Osteoblast (primary cell): ENCODE measurements around the gene LAMA4. TPM values are rescaled to one million over a fixed set of nuclear protein-coding genes. Genes with fewer than 3 reads are reported as not detected.

Source experiments
- DNase-seq: peaks from one replicate; pipeline ENCODE4 v3.0.0; 2011; ENCODE audit warnings: low spot score, mixed read lengths; ENCODE audit not compliant: insufficient read length; ENCODE audit errors: missing footprints
- H2AFZ ChIP-seq: 2 replicates; pipeline ENCODE4 v1.6.0; 2011; ENCODE audit warnings: mild to moderate bottlenecking, low read length
- H3K27ac ChIP-seq: 2 replicates; pipeline ENCODE4 v1.5.1; 2011; ENCODE audit warnings: mild to moderate bottlenecking, low read depth, low read length, moderate library complexity
- H3K27me3 ChIP-seq: 2 replicates; pipeline ENCODE4 v1.6.0; 2012; ENCODE audit warnings: mild to moderate bottlenecking, control low read depth, inconsistent platforms, low read length, moderate library complexity; ENCODE audit not compliant: insufficient read depth
- H3K36me3 ChIP-seq: 2 replicates; pipeline ENCODE4 v1.5.1; 2011; ENCODE audit warnings: mild to moderate bottlenecking, low read length, control low read depth, moderate library complexity; ENCODE audit not compliant: insufficient read depth
- H3K4me1 ChIP-seq: 2 replicates; pipeline ENCODE4 v1.5.1; 2011; ENCODE audit warnings: mild to moderate bottlenecking, low read length, control low read depth, moderate library complexity; ENCODE audit not compliant: insufficient read depth
- H3K4me2 ChIP-seq: 2 replicates; pipeline ENCODE4 v1.6.0; 2011; ENCODE audit warnings: mild to moderate bottlenecking, low read length; ENCODE audit not compliant: insufficient read depth
- H3K4me3 ChIP-seq: fragments of 200-600 bp; sonication (generic); 3 replicates; pipeline ENCODE4 v1.5.1; 2012; ENCODE audit warnings: mild to moderate bottlenecking, low read length, inconsistent platforms; ENCODE audit not compliant: insufficient read depth
- H3K79me2 ChIP-seq: 2 replicates; pipeline ENCODE4 v1.6.0; 2012; ENCODE audit warnings: mild to moderate bottlenecking, low read length, control low read depth, inconsistent platforms; ENCODE audit not compliant: insufficient read depth
- H3K9me3 ChIP-seq: 2 replicates; pipeline ENCODE4 v1.5.1; 2011; ENCODE audit warnings: low read depth, low read length, control low read depth
- H4K20me1 ChIP-seq: 2 replicates; pipeline ENCODE4 v1.6.0; 2012; ENCODE audit warnings: mild to moderate bottlenecking, low read length, control low read depth; ENCODE audit not compliant: insufficient read depth
- total RNA-seq: library from RNA; depleted of rRNA; stranded (reverse); fragments of >200 nt; gene quantifications from 2 replicates; pipeline ENCODE4 v1.2.3, GENCODE V29; 2012
- TF ChIP-seq, protein P1 (sequence below): IDR thresholded peaks from 2 replicates; pipeline ENCODE4 v1.5.1; 2011; ENCODE audit warnings: mild to moderate bottlenecking, low read depth, low read length, moderate library complexity; ENCODE audit errors: extremely low read depth

LAMA4 gene
- total RNA-seq, 1 donor: 260 TPM

- H3K79me2 ChIP-seq: no peaks in the 10 kb centered on the region
- H3K9me3 ChIP-seq: no peaks in the 10 kb centered on the region
- no peak overlapping the region for H2AFZ ChIP-seq
- no peak overlapping the region for H3K4me2 ChIP-seq
- no peak overlapping the region for H3K4me3 ChIP-seq
- no peaks in the 10 kb centered on the region for H4K20me1 ChIP-seq
- H3K36me3 ChIP-seq: peaks cover 73% of the 10 kb centered on the region
- DNase-seq: no peak
- peaks cover 16% of the 10 kb centered on the region for H3K4me1 ChIP-seq
- H3K27ac ChIP-seq: no peak overlapping the region
- TF ChIP-seq, protein P1, sequence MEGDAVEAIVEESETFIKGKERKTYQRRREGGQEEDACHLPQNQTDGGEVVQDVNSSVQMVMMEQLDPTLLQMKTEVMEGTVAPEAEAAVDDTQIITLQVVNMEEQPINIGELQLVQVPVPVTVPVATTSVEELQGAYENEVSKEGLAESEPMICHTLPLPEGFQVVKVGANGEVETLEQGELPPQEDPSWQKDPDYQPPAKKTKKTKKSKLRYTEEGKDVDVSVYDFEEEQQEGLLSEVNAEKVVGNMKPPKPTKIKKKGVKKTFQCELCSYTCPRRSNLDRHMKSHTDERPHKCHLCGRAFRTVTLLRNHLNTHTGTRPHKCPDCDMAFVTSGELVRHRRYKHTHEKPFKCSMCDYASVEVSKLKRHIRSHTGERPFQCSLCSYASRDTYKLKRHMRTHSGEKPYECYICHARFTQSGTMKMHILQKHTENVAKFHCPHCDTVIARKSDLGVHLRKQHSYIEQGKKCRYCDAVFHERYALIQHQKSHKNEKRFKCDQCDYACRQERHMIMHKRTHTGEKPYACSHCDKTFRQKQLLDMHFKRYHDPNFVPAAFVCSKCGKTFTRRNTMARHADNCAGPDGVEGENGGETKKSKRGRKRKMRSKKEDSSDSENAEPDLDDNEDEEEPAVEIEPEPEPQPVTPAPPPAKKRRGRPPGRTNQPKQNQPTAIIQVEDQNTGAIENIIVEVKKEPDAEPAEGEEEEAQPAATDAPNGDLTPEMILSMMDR: no peak
- H3K27me3 ChIP-seq: no peaks in the 10 kb centered on the region
Measured at GRCh38 chr6:112198582-112198981, 55.8 kb downstream of the LAMA4 start.

DNA sequence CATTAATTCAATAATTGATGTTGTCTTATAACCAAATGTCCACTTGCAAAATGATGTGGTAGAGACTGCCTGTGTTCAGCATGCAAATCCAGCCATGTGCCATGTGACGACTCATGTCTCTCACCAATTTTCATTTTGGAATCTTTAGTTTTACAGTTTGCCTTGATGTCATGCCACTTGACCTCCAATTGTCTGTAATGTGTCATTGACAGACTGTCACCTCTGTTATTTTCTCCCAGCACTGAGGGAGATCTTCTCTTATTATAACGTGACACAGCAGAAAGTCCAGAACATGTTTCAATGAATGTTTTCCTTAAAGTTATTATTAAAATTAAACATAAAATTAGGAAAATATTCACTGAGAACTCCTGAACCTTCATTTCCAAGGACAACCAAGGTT is 56.7 kb downstream of the LAMA4 start:
- Histone ChIP-seq H3K4me3 (no peak overlapping the region), H3K4me2 (no peak overlapping the region), H3K9me3 (no peaks in the 10 kb centered on the region), H4K20me1 (no peaks in the 10 kb centered on the region), H2AFZ (no peak overlapping the region), H3K27ac (no peak overlapping the region), H3K79me2 (no peaks in the 10 kb centered on the region), H3K27me3 (no peaks in the 10 kb centered on the region), H3K36me3 (peaks cover 79% of the 10 kb centered on the region), H3K4me1 (peaks cover 6% of the 10 kb centered on the region)
- no peak for DNase-seq
- TF ChIP-seq, protein P1: no peak

- no peak overlapping the region for H3K27ac ChIP-seq
- H3K4me2 ChIP-seq: no peak overlapping the region
- no peaks in the 10 kb centered on the region for H3K27me3 ChIP-seq
- no peak for DNase-seq
- no peaks in the 10 kb centered on the region for H4K20me1 ChIP-seq
- no peak overlapping the region for H3K4me3 ChIP-seq
- H3K36me3 ChIP-seq: peaks cover 80% of the 10 kb centered on the region
- H3K79me2 ChIP-seq: no peaks in the 10 kb centered on the region
- no peaks in the 10 kb centered on the region for H3K4me1 ChIP-seq
- TF ChIP-seq, protein P1: no peak
- no peaks in the 10 kb centered on the region for H3K9me3 ChIP-seq
- H2AFZ ChIP-seq: no peak overlapping the region
Measured at GRCh38 chr6:112196306-112196705, 58.1 kb downstream of the LAMA4 start.

GRCh38 chr6:112195166-112195565 is 59.2 kb downstream of the LAMA4 start:
- no peak overlapping the region for H3K4me3 ChIP-seq
- H3K27me3 ChIP-seq: no peaks in the 10 kb centered on the region
- no peak overlapping the region for H3K27ac ChIP-seq
- no peaks in the 10 kb centered on the region for H3K9me3 ChIP-seq
- H3K36me3 ChIP-seq: peaks cover 80% of the 10 kb centered on the region
- no peak overlapping the region for H3K4me2 ChIP-seq
- H4K20me1 ChIP-seq: no peaks in the 10 kb centered on the region
- no peaks in the 10 kb centered on the region for H3K4me1 ChIP-seq
- no peak for DNase-seq
- H3K79me2 ChIP-seq: no peaks in the 10 kb centered on the region
- TF ChIP-seq, protein P1: no peak
- no peak overlapping the region for H2AFZ ChIP-seq
